HG03521 (cell line): ENCODE data around the gene NISCH.

Experiments
- ATAC-seq: cut with Tn5 transposase; IDR thresholded peaks from one replicate; pipeline ENCODE4 v1.9.1; 2021; ENCODE audit warnings: mild to moderate bottlenecking, moderate library complexity; ENCODE audit not compliant: unreplicated experiment

The NISCH gene

DNA sequence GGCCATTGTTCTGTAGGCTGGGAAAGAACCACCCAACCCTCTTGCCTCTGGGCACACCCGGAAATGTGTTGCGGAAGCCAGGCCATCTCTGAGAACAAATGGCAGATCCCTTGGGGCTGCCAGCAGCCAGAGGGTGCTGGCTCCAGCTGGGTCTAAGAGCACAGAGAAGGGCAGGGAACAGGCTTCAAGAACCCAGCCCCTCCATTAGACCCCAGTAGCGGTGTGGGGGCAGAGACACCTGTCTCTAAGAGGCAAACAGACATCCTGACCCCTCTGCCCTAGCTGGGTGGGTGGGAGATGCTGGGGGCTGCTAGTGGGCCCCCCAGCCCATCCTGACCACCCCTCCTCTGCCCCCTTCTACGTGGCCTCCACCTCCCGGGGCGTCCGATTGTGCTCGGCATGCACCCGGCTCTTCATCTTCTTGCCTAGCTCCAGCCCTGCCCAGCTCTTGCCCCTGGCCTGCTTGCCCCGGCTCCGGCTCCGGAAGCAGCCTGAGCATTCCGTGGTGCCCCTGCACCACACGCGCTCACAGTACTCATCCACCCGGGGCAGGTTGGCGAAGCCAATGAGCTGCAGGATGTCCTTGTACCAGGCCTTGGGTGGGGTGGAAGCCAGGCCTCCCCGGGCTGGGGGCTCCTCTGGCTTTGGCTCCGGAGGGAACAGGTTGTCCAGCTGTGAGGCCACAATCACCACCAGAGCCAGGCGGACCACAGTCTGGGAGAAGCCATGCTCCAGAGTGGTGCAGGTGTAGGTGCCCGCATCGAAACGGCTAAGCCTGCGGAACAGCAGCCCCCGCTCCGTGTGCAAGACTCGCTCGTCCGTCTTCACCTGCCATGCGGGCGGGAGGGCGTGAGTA, 19.9 kb upstream of the NISCH start:
- no peak for ATAC-seq

DNA sequence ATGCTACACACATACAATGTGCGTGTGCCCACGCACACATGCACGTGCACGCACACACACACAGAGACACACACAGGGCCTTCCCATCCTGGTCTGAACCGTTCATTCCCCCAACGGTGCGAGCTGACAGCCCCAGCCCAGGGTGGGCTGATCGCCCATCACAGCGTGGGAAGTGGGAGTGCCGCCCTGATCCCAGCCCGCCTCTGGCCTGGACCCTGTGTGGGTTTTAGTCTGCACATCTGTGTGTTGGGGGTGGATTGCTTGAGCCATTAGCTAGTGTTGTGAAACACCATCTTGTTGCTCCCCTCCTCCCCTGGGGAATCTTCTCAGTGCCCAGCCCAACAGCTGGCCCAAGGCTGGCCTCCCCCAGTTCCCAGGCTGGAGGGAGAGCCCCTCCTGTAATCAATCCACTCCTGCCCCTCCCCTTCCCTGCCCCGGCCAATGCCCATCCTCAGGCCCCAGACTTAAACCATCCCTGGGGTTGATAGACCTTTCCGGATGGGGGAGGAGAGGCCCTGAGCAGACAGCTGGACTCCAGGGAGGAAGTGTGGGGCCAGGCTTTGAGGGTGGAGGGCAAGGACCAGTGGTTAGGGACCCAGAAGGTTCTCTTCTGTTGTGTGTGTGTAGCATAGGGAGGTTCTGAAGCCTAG, 18.8 kb upstream of the NISCH start:
- ATAC-seq = no peak

DNA sequence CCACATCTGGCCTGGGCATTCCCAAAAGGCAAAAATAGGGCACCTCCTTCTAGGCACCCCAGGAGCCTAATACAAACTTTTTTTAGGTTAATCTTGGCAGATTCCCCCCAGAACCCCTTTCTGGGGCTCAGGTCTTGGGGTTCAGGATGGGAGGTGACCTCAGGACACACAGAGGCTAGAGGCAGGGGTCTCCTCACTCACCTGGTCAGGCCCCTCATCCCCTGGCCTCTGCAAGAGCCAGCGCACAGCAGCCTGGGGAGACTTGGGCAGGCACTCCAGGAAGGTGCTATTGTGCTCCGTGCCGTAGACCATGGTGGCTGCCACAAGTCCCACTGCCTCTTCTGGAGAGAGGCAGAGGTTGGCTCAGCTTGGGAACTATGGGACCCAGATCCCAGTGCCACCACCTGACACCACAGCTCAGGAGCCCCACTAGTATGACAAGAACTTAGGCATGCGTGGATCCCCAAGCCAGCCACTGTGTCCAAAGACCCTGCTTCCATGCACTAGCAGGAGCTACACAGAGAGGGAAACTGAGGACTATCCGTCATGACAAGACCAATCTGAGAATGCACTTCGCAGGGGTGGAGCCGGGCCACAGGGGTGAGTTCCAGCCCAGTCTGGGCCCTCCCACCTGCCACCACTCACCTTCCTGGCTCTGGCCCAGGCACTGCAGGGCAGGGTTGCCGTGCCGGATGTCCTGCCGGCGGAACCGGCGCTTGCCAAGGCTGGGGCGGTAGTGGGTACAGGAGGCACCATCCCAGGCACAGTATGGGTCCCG, 17.9 kb upstream of the NISCH start:
- no peak for ATAC-seq

DNA sequence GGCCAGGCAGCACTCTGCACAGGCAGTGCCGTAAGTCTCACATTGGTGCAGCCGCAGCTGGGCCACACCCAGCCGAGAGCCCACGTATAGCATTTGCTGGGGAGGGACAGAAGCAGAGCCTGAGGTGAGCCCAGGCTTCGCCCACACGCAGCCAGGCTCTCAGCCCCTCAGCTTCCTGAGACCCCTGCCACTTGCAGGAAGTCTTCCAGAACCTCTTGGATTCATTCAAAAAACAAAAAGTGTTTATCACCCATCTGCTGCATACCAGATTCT, 17.4 kb upstream of the NISCH start:
- no peak for ATAC-seq

DNA sequence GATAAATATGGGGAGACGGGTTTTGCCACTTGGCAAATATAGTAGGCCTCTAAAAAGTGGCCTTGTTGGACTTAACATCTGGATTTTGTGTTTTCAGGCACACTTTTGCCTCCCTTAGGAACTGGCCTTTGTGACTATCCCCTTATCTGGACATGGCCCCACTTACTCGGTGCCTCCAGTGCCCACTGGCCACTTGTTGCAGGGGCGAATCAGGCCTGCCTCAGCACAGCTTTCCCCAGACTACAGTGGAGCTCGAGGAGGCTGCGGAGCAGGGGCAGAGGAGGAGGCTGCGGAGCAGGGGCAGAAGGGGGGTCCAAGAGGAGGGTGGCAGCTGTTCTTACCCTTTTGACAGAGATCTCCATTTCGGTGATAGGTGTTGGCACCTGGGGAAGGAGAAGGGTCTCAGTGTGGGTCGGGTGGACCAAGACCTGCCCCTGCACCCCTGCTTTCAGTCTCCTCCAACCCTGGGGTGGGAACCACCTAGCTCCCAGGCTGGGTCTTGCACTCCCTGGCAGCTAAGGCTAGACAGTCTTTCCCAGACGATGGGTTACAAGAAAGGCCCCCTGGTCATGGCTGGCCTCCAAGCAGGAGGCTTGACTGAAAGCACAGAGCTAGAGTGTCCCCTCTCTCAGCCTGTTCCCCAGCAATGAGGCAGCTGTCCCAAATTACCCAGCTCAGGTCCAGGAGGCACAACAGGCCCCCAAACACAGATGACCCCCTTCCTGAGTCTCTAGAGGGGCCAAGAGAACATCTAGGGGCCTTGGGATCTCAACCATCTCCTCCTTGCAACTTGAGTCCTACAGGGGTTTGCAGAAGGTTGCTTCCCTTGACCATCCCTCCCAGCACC, 16.6 kb upstream of the NISCH start:
- ATAC-seq = no peak

DNA sequence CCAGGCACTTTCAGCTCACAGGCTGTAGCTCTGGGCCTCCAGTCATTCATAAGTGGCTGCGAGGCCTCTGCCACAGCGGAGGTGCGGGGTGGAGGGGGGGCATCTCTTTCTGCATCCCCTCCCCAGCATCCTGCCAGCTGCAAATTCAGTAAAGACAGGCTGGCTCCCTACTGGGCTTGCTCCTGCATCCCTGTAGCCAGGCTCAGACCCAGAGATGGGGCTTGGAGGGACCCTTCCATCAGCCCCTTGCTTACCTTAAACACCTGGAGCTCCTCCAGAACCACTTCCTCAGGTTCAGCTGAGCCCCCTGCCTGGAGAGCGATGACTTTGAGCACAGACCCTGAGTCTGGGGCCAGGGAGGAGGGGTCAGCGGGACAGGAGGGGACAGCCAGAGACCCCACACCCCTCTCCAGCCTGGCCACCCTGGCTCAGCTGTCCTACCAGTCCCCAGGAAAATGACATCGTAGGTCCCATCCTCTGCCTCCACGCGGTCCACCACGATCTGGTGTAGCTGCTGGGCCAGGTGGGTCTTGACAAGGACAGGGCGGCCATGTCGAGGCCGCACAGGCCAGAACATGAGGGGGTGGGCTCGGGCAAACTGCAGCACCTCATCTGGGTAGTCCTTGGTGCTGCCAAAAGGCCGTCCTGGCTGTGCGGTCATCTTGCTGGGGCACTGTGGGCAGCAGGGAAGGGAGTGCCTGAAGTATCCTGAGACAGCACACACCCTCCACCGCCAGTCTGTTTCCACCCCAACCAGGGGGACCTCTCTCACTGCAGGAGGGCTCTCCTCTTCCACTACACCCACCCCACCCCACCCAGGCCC, 15.8 kb upstream of the NISCH start:
- no peak for ATAC-seq

DNA sequence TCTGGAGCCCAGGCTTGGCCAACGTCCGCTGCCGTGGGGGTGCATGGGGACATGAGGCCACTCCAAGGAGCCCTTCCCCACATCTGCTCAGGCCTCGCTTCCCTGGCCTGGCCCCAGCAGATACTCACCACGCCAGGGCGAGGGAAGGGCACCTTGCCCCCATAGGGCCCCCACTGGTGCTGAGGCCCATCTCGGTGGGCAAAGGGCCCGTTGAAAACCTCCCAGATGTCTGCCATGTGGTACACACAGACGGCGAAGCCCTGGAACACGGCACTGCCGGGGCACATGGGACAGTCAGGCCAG, 15.2 kb upstream of the NISCH start:
- ATAC-seq = no peak

DNA sequence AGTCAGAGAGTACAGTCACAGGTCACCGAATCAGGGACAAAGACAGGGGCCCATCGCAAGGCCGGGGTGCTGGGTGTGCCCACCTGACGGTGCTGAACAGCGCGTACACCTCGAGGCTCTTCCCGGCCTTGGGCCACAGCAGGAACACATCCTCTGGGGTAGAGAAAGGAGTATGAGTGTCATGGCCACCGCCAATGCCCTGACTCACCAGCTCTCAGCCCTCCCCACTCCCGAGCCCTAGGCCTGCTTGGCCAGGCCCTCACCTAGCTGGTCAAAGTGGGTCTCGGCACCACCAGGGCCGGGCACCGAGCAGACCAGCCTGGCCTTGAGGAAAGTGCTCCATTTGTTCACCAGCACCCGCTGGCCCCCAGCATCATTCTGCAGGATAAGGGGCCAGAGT, 14.7 kb upstream of the NISCH start:
- ATAC-seq = no peak

DNA sequence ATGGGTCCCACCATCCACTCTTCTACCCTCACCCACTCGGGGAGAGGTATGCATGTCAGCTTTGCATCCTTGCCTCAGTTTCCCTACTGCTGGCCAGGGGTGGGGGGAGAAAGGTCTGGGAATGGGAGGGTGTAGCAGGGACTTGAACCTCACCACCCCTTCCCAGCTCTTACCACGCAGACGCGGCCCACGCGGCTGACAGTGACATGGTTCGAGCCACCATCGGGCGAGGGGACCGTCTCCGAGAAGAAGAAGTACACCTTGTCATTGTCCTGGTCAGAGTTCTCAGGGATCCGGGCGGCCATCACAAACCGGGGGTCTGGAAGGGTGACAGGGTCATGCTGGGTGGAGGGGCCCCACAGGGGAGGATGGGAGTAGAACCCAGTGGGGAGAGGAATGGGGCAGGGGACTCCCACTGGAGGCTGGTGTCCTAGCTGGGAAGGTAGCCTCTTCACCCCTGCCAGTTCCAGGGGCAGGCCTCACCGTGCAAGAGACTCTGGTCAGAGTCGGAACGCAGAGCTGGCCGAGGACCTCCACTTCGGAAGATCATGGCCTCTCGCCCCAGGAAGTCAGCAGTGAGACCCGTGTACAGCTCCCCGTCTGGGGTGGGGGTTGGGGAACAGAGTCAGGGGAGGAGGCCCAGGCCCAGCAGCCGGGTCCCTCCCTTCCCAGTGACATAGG, 14.2 kb upstream of the NISCH start:
- ATAC-seq = no peak

DNA sequence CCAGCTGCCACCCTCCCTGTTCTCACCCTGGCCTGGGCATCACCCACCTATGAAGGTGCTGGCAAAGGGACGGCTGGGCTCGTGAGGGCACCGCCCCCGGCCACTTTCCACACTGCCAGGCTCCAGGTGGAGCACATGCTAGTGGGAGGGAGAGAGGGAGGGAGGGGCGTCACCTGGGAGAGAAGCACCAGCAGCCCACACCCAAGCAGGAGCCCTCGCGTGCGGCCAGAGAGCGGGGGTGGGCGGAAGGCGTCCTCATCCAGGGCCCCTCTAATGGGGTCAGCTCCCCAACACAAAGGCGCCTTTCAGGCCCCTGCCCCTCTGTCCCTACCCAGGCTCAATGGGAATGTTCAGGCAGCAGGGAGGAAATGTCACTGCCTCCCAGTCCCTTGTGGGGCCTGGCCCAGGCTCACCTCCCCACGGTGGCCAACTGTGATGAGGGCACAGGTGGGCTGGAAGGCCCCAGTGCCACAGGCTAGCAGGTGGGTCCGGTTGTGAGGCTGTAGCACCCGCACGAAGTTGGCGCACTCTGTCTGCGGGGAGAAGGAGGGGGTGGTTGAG, 13.6 kb upstream of the NISCH start:
- ATAC-seq = no peak

DNA sequence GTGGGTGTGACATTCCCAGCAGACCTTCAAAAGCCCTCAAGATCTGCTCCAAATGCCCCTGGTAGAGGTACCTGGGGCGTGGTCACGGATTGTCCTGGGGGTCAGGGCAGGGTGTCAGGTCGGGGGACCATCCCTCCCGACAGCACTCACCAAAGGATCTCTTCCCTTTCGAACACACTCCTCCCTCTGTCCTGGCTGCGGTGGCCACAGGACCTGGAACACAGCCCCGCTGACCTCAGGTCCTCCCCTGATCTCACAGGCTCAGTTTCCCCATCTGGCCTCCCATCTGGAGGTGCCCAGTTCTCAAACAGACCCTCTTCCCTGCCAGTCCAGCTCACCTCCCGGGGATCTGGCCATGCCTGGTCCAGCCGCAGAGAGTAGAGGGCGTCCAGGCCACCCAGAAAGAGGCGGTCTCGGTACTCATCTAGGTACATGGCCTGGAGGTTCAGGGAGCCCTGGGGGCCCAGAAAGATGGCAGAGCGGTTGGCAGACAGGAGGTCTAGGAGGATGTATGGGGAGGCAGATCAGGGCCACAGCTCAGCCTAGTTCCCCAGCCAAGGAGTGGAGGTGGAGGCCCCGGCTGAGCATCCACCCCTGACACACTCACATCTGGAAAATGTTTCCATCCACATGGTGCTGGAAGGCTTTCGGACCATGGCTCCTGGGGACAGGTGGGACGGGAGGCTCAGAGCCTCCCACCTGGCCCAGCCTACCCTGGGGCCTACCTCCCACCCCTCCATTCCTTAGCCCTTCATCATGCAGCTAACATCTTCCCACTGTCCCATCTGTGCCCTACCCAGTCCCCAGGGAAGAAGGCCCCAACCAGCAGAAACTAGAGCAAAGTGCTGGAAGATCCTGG, 12.8 kb upstream of the NISCH start:
- no peak for ATAC-seq

DNA sequence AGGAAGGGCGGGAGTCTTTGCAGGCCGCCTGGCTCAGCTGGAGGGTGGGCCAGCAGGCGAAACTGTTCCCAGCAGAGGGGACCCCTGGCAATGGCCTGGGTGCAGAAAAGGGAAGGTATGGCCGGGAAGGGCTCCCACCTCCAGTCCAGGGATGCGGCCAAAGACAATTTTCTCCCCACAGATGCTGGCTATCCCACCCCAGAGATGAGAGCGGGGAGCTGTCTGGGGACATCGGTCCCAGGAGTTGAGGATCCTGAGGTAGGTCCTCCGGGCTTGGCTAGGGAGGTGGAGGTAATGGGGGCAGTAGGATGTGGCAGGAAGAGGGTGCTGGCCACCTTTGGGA, 12.2 kb upstream of the NISCH start:
- ATAC-seq = no peak

DNA sequence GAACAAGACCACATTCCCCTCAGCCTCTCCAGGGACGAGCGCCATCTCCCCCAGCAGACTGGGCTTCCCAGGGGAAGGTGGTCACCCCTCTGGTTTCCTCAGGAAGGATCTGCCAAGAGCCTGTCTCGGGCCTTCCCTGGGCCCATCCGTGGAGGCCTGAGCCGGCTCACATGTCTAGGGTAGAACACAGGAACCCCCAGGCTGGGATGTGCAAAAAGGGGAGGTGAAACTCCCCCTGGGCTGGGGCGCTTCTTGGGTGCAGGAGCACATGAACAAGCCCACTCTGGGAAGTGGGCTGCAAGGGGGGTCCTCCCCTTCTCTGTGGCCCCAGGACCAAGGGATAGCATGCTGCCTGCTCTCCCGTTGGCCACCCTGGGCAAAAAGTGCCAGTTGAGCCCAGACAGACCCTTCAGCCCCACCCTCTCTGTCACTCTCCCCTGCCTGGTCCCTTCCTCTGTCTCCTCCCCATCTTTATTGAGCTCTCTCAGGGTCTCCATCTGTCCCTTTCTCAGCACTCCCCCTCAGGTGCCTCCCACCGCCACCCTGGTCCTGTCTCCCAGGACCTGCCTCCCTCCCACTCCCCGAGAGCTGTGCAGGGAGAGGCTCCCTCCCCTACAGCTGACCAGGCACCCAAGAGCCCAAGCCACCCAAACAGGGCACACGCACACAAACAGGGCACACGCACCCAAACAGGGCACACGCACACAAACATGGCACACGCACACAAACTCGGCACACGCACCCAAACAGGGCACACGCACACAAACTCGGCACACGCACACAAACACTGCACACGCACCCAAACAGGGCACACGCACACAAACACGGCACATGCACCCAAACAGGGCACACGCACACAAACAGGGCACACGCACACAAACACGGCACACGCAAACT, 11.4 kb upstream of the NISCH start:
- no peak for ATAC-seq

DNA sequence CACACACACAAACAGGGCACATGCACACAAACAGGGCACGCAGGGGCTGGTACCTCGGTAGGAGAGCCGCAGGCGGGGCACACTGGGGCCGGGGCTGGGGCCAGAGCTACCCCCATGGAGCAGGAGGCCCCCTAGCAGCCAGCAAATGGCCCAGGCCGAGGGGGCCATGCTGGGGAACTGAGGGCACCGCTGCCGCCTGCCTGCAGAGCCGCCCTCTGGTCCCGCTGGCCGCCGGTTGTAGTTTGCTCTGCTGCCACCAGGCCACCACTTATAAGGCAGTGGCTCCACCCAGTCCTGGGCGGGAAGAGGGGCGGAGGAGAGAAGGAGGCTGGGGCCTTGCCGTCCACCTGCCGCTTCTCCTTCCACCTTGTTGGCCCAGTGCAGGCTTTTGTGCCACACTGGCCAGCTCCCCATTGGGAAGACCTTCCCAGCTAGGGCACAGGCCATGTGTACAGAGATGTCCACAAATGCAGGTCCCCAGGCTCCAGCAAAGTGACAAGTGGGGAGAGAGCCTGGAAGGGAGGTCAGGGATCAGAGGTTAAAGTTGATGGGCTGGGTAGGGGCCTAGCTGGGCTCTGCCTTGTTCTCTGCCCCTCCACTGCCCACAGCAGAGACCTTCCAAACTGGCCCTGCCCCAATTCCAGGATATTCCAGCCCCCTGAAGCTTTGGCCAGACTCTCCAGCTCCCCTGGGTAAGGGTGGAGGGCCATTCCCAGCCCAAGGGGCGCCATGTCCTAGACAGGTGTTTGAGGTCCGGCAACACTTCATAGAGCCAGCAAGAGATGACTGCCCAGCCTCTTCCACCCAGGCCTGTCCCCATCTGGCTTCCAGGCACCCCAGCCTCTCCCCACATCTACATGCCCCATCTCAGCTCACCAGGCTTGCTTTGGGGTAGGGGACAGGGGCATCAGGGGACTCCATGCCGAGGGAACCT, 10.3 kb upstream of the NISCH start, which contains the start of gene SEMA3G:
Gene SEMA3G (minus strand): TSS at position 244 of the 934 bp plus-strand sequence. CDS start 76 bp downstream, at position 168.
- peak; percentile 87 for ATAC-seq

DNA sequence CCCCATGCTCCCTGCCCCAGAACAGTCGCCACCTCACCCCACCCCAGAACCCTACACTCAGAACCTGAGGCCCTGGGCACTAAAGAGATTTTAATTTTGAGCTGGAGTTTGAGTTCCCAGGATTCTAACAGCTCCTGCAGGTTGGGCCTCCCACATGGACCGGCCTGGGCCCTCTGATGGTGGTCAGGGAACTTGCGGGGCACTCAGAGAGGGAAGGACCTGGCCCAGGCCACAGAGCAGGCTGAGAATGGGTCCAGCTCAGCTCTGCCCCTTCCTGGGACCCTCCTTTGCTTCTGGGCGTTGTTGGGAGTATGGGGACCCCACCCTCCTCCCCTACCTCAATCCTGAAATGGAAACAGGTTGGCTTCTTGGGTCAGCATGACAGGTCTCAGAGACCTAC, 9.4 kb upstream of the NISCH start:
- no peak for ATAC-seq
